Effector CD4-positive, alpha-beta T cell (primary cell): ENCODE measurements around the gene CFAP410.
A peak's percentile ranks its signal among the peaks of the same experiment; 100 is the strongest.
"Not testable (repeated sequence)": the region's sequence is repeated elsewhere in the genome, so short reads cannot be mapped to it uniquely, and the experiment has no call there.

Experiments used
- DNase-seq: peaks from one replicate; pipeline ENCODE4 v3.0.0-alpha.2; 2020

CFAP410 gene

DNA sequence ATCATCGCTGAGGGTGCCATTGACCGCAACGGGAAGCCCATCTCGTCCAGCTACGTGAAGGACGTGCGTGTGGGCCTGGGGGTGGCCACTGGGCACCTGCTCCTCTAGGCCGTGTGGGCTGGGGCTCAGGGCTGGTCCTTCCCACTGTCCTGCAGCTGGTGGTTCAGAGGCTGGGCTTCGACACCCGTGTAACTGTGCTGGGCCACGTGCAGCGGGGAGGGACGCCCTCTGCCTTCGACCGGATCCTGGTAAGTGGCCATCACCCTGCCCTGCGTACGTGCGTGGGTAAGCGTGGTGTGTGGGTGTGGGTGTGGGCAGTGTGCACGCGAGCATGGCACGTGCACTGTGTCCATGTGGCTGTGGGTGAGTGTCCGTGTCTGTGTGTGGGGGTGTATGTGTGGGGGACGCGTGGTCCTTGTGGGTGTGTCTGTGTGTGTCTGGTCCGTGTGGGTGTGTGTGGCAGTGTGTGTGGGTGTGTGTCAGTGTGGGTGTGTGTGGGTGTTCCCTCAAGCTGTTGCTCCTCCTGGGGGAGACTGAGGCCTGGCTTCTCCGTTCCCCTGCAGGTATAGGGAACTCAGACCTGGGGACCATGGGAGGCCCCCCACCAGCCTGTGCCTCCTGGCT lies 22.8 kb downstream of the CFAP410 start:
- no peak for DNase-seq

DNA sequence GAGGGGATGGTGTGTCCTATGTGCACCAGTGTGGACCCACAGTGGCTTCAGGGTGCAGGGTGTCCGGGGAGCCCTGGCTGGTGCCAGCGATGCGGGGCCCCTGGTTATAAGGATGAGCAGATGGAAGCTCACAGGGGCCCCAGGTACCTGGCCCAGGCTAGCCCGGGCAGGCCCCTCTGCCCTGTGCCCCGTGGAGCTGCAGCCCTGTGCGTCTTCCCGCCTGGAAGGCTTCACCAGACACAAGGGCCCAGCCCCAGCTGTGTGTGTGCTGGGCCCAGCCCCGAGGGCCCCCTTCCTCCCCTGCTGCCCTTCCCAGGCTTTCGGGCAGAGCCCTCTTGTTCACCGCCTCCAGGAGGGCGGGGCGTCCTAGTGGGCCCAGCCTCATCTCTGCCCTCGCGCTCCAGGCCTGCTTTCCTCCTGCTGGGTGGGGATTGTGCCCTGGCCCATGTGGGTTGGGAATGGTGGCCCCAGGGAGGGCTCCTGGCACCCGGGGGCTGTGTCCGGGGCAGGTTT lies 23.4 kb downstream of the CFAP410 start:
- DNase-seq: no peak

GRCh38 chr21:44314561-44314960 lies 24.6 kb downstream of the CFAP410 start:
- no peak for DNase-seq

DNA sequence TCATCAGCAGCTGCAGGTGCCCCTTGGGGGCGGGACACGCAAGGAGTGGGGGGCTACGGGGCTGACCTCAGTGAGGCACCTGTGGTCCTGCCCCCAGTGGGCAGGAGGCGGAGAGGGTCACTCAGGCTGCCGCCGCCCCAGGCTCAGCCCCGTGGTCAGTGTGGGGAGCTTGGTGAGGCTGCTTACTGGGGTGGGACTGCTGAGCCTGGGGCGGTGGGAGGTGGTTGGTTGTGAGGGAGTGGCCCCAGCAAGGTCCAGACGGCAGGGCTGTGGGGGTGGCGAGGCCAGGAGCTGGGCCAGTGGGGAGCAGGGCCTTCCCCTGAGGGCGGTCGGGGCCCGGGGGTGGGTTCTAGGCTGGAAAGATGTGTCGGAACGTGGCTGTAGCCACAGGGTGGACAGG lies 25.1 kb downstream of the CFAP410 start:
- no peak for DNase-seq

- no peak for DNase-seq
Observed at GRCh38 chr21:44313451-44313850, 25.7 kb downstream of the CFAP410 start.

DNA sequence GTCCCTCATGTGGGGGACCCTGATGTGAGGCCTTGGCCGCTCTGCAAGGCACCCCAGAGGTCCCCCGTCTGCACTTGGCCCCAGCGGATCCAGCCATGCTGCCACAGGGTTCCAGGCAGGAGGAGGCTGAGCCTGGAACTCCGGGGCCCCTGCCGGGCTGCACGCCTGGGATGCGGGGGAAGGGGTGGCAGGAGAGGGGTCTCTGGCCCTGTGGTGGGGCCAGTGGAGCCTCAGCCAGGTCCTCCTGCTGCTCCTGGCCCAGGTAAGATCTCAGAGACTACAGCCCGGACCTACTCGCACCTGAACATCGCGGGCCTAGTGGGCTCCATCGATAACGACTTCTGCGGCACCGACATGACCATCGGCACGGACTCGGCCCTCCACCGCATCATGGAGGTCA lies 26.5 kb downstream of the CFAP410 start:
- no peak for DNase-seq

DNA sequence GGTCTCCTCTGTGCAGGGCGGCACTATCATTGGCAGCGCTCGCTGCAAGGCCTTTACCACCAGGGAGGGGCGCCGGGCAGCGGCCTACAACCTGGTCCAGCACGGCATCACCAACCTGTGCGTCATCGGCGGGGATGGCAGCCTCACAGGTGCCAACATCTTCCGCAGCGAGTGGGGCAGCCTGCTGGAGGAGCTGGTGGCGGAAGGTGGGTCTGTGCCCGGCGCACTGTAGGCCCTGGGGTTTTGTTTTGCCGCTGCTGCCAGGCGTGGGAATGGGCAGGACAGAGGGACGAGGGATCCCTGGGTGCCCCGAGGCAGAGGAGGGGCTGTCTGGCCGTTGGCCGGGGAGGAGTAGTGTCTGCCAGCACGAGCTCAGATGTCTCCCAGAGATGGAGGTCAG lies 27.1 kb downstream of the CFAP410 start:
- DNase-seq: no peak

DNA sequence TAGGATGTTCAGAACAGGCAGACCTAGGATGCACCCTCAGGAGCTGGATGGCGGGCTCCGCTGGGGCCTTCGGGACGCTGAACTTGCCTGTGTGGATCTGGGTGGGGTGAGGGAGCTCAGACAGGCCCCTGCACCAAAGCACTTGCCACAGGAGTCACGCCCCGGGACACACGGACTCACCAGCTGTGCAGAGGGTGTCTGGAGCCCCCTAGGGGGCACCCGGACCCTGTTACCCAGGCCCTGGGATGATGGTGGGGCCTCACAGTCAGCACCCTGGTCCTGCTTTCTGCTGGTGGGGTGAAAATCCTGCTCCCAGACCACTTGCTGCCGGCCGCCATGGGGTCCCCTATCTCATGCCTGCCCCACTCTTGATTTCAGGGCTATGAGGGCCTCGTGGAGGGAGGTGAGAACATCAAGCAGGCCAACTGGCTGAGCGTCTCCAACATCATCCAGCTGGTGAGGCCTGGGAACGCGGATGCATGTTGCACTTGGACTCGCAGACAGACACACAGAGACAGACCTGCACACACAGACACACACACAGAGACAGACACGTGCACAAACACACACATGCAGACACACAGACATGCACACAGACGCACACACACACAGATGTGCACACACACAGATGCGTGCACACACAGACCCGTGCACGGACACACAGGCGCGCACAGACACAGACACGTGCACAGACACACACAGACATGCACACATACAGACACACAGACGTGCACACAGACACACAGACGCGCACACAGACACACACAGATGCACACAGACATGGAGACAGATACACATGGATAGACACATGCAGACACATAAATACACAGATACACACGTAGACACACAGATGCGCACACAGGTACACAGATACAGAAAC lies 28.3 kb downstream of the CFAP410 start:
- no peak for DNase-seq

DNA sequence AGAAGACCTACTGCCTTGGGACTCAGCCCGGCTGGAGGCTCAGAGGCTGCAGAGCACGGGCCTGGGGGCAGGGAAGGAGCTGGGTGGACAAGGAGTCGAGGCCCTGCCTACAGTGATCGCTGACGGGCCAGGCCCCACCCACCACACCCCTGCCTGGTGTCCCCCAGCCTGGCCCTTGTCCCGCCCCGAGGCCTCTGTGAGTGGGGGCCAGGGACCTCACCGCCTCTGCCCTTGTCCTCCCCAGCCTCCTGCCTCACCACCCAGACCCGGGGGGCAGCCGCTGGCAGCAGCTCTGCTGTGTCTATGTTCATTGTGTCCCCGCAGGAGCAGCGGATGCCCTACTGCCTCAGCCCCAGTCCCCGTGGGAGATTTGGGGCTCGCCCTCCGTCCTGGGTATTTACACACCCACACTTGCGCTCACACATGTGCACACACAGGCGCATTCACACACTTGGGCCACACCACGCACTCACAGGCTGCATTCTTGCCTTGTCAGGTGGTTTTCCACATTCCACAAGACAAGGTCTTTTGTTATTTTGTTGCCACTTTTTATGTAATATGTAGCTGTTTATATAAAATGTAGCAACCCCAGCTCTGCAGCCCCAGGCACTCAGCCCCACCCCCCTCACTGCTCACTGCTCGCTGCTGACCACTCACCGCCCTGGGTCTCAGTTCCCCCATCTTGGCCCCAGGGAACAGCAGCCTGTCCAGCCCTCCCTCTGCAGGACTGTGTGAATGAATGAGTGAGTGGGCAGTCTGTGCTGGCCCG lies 32.1 kb downstream of the CFAP410 start:
- no peak for DNase-seq

- no peak for DNase-seq
Observed at GRCh38 chr21:44305691-44306090, 33.5 kb downstream of the CFAP410 start.

DNA sequence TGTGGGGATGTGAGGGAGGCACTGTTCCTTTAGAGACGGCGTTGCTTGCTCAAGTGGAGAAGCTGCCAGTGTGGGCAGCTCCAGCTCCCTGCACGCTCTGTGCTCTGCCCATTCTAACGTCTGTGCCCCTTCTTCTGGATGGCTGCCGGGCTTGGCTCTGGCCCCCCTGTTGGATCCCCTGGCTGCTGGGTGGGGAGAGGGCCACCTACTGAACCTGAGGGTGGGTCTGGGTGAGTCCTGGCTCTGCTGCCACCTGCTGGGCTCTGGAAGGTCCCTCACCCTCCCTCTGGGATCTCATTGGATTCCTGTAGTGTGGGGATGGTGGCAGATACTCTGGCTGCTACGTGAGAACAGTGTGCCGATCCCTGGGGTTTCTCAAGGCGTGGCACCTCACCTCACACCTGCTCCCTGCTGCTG lies 34.3 kb downstream of the CFAP410 start:
- DNase-seq: peak; percentile 20

DNA sequence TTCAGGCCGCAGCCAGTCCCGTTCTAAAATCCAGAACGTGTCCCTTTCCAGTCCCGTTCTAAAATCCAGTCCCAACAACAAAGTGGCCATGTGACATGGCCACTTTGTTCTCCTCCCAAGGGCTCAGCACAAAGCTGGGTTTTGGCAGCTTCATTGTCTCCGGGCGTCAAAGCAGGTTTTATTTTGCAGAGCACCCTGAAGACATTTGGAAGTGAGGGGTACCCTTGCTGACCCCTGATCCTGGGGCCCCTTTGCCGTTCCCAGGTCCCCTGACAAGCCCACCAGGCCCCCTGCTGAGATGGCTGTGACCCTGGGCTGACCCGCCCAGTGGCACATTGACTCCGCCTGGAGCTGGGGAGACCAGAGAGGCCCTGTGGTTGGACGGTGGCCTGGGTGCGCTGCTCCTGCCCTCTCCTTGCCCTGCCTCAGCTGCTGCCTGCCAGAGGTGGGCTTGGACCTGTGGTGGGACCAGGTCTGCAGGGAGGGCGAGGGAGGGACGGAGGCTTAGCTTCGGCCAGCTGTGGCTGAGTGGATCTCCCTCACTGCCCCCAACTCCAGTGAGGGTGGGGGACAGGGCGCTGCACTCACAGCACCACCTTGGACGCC lies 35.1 kb downstream of the CFAP410 start:
- DNase-seq: no peak

DNA sequence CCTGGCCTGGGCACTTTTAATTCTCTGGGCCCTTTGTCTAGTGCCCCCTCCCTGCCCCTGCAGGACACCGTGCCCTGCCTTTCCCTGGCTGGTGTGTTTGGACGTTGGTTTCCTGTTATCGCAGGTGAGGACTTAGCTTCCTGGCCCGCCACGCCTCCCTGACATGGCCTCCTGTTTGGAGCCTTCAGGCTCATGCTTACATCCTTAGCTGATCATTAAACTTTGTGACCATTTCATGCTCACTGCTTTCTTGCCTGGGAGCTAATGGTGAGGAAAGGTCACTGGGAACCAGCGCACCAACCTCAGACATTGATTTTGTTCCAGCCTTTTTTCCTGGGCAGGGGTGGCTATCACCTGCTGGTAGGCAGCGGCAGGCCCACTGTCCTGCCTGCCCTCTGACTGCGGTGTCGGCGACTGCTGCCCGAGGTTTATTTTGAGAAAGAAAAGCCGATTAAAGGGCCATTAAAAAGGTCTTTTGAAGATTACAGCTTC lies 35.7 kb downstream of the CFAP410 start:
- DNase-seq: no peak

GRCh38 chr21:44302573-44303401 lies 36.4 kb downstream of the CFAP410 start:
- DNase-seq: not testable (repeated sequence)

GRCh38 chr21:44301961-44302406 lies 37.2 kb downstream of the CFAP410 start:
- DNase-seq: no peak

DNA sequence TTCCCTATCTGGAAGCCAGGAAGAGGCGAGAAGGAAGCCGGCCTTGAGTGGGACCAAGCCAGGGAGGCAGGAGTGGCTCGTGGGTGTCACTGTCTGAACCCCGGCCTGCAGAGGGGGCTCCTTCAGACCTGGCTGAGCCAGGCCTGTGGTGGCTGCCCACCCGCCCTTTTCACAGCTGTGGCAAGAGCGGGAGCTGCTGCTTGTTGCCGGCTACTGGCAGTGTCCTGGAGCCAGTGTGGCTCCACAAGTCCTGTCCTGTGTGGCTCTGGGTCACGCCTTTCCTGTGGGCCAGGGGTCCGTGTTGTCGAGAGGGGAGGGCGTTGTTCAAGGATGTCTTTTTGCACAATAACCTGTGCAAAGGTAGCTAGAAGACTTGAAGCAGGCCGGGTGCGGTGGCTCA lies 38.0 kb downstream of the CFAP410 start:
- DNase-seq: no peak

- DNase-seq: peak; percentile 47
Observed at GRCh38 chr21:44300262-44300959, 38.8 kb downstream of the CFAP410 start.

DNA sequence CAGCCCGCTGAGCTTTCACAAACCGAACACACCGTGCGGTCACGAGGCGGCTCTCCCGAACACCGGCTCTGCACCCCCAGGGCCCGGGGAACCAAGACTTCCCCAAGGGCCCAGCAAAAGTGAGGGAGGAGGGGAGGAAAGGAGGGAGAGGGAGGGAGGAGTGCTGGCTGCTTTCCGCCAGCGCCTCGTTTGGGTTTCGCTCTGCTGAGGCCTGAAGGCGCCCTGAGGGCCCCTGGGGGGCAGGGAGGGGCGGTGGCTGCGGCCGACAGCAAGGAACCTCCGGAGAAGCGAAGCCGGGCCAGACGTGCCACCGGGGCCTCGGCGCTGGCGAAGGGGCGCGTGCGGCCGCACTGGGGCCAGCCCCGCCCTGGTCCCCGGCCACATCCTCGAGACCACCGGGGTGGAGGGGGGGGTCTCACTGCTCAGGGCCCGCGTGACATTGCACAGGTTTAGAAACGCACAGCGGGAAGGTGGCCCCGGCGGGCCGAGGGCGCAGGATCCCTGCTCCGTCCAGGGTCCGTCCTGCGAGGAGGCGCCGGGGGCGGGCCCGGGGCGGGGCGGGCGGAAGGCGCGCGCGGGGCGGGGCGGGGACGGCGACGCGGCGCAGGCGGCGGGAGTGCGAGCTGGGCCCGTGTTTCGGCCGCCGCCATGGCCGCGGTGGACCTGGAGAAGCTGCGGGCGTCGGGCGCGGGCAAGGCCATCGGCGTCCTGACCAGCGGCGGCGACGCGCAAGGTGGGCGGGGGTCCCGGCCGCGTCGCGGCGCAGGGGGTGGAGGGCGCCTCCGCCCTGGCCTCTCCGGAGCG lies 39.5 kb downstream of the CFAP410 start, which contains the start of gene PFKL:
TSS of gene PFKL (plus strand) at position 596 of the 804 bp plus-strand sequence. CDS start at position 649, 53 bp downstream.
- DNase-seq: peak; percentile 44

GRCh38 chr21:44299085-44299457 lies 40.1 kb downstream of the CFAP410 start:
- no peak for DNase-seq

DNA sequence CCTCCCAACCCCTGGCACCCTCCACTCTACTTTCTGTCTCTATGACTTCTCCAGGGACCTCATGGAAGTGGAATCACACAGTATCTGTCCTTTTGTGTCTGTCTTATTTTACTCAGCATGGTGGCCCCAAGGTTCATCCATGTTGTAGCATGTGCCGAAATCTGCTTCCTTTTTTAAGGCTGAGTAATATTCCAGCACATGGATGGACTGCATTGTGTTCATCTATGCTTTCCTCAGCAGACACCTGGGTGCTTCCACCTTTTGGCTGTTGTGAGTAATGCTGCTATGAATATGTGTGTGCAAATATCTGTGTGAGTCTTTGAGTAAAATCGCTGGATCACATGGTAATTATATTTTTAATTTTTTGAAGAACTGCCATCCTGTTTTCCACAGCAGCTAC lies 40.9 kb downstream of the CFAP410 start:
- no peak for DNase-seq
